Measurements from ENCODE around the gene ARL5A. TPM values are rescaled to one million over a fixed set of nuclear protein-coding genes. Genes with fewer than 3 reads are reported as not detected.

Gene ARL5A
- total RNA-seq, 1 donor from 2014 or later = 68.6 TPM

DNA sequence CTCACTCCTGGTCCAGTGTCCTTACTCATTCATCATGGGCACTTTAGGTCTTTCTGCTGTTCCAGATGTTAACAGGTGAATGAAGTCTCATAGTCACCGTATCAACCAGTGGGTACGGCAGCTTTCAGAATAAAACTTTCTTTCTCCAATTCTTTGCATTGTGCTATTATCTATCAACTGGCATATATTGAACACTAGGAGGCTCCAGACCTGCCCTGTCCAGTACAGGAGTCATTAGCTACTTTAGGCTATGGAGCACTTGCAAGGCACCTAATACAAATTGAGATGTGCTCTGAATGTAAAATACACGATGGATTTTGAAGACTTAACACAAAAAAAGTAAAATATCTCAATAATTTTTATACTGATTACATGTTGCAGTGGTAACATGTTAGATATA lies 50.7 kb downstream of the ARL5A start:
- Mint-ChIP-seq H3K4me1 (ENCODE audit: low read depth) (peaks cover 8% of the 10 kb centered on the region), H3K36me3 (ENCODE audit: insufficient read depth) (peaks cover 57% of the 10 kb centered on the region), H3K9me3 (ENCODE audit: low read depth) (peaks cover 17% of the 10 kb centered on the region), H3K27me3 (no peaks in the 10 kb centered on the region), H3K27ac (no peak overlapping the region), H3K4me3 (ENCODE audit: low read depth) (no peak overlapping the region)
- TF ChIP-seq, protein P1, sequence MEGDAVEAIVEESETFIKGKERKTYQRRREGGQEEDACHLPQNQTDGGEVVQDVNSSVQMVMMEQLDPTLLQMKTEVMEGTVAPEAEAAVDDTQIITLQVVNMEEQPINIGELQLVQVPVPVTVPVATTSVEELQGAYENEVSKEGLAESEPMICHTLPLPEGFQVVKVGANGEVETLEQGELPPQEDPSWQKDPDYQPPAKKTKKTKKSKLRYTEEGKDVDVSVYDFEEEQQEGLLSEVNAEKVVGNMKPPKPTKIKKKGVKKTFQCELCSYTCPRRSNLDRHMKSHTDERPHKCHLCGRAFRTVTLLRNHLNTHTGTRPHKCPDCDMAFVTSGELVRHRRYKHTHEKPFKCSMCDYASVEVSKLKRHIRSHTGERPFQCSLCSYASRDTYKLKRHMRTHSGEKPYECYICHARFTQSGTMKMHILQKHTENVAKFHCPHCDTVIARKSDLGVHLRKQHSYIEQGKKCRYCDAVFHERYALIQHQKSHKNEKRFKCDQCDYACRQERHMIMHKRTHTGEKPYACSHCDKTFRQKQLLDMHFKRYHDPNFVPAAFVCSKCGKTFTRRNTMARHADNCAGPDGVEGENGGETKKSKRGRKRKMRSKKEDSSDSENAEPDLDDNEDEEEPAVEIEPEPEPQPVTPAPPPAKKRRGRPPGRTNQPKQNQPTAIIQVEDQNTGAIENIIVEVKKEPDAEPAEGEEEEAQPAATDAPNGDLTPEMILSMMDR (IDR thresholded peaks at IDR 0.05; ENCODE audit: unreplicated experiment) = no peak
- DNase-seq (ENCODE audit: low spot score, unreplicated experiment) = no peak

DNA sequence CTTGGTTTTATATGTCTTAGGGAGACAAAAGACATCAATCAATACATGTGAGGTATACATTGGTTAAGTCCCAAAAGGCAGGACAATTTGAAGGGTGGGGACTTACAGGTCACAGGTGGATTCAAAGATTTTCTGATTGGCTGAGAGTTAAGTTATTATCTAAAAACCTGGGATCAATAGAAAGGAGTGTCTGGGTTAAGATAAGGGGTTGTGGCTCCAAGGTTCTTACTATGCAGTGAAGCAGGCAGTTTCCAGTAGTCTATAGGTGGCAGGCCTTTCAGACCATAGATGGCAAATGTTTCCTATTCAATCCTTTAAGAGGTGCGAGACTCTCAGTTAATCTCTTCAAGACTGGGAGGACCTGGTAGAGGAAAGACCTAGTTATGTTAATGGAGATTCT lies 51.9 kb downstream of the ARL5A start:
- H3K9me3 Mint-ChIP-seq (ENCODE audit: low read depth) = peaks cover 17% of the 10 kb centered on the region
- no peak for DNase-seq (ENCODE audit: low spot score, unreplicated experiment)
- no peaks in the 10 kb centered on the region for H3K27me3 Mint-ChIP-seq
- no peak overlapping the region for H3K27ac Mint-ChIP-seq
- TF ChIP-seq, protein P1 (IDR thresholded peaks at IDR 0.05; ENCODE audit: unreplicated experiment) = no peak
- H3K4me3 Mint-ChIP-seq (ENCODE audit: low read depth) = no peak overlapping the region
- H3K36me3 Mint-ChIP-seq (ENCODE audit: insufficient read depth) = peaks cover 55% of the 10 kb centered on the region
- H3K4me1 Mint-ChIP-seq (ENCODE audit: low read depth) = peaks cover 8% of the 10 kb centered on the region

DNA sequence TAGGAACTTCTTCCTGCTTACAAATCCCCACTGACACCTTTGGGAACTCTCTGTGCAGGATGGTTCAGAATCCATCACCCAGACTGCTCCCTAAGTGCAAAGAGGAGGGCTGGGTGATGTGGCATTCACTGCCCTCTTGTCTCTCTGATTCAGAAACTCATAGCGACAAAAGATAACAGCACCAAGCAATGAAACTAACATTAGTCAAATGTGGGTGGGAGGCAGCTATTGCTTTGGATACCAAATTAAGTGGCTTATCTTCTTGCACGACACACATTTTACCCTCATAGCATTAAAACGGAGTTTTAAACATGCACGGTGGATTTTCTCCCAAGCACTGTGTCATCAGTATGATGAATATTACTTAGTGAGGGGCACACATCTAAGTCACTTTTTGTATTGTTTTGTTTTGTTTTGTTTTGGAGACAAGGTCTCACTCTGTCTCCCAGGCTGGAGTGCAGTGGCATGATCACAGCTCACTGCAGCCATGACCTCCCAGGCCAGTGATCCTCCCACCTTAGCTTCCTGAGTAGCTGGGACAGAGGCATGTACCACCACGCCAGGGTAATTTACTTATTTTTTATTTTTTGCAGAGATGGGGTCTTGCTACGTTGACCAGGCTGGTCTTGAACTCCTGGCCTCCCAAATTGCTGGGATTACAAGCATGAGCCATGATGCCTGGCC lies 53.0 kb downstream of the ARL5A start:
- DNase-seq (ENCODE audit: low spot score, unreplicated experiment) = no peak
- Mint-ChIP-seq H3K27me3 (no peaks in the 10 kb centered on the region), H3K9me3 (ENCODE audit: low read depth) (peaks cover 17% of the 10 kb centered on the region), H3K27ac (no peak overlapping the region), H3K36me3 (ENCODE audit: insufficient read depth) (peaks cover 49% of the 10 kb centered on the region), H3K4me3 (ENCODE audit: low read depth) (no peak overlapping the region), H3K4me1 (ENCODE audit: low read depth) (peaks cover 8% of the 10 kb centered on the region)
- TF ChIP-seq, protein P1 (IDR thresholded peaks at IDR 0.05; ENCODE audit: unreplicated experiment) = no peak

DNA sequence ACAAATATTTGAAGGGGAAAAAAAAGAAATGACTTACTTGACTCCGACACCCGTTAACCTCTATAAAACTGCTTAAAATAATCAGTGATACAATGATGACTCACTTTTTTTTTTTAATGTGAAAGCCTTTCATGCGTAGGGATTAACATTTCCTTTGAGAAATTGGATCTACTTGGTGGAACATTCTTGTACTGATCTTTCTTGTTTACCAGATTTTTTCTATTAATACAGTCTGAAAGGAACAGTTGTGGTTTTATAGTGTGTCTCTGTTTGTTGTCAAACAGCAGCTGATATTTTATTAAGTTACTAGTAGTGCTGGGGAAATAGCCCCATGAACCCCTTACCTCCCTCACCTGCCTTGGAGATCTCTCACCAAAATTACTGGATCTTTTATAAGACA lies 53.7 kb downstream of the ARL5A start:
- H3K36me3 Mint-ChIP-seq (ENCODE audit: insufficient read depth) = peaks cover 42% of the 10 kb centered on the region
- H3K4me3 Mint-ChIP-seq (ENCODE audit: low read depth) = no peak overlapping the region
- H3K27ac Mint-ChIP-seq = no peak overlapping the region
- no peaks in the 10 kb centered on the region for H3K27me3 Mint-ChIP-seq
- peaks cover 8% of the 10 kb centered on the region for H3K4me1 Mint-ChIP-seq (ENCODE audit: low read depth)
- peaks cover 14% of the 10 kb centered on the region for H3K9me3 Mint-ChIP-seq (ENCODE audit: low read depth)
- TF ChIP-seq, protein P1 (IDR thresholded peaks at IDR 0.05; ENCODE audit: unreplicated experiment) = no peak
- no peak for DNase-seq (ENCODE audit: low spot score, unreplicated experiment)

DNA sequence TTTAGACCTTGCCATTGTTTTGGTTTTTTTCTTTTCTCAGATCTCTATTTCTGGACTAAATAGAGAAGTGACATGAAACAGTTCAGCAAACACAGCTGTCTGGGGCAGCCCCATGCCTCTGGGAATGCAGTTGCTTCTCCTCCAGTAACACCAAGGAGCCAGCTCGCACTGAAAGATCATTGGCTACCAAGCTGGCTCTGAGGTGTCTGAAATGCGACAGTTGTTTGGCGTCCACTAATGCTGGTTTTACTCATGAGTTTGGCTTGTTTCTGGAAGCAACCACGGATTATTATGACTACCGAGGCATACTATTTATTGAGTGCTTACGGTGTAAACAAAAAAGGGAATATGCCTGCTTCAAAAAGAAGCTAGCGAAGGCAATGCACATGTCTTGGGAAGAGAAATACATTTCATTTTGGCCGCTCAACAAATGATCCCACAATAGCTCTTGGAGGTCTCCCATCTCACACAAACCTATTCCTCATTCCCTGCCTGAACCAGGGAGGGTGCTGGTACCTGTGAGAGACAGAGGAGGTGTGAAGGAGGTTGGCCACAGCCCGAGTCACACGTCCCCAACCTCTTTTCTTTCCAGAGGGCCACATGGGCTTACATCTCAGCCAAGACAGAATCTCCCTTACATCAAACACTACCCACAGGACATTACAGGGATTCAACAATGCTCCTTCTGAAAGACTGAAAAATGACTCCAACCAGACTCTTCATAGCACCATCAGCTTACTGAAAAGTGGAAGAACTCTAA lies 56.4 kb downstream of the ARL5A start:
- Mint-ChIP-seq H3K27ac (no peak overlapping the region), H3K9me3 (ENCODE audit: low read depth) (peaks cover 6% of the 10 kb centered on the region), H3K27me3 (no peaks in the 10 kb centered on the region), H3K4me3 (ENCODE audit: low read depth) (no peak overlapping the region), H3K4me1 (ENCODE audit: low read depth) (peaks cover 7% of the 10 kb centered on the region), H3K36me3 (ENCODE audit: insufficient read depth) (peaks cover 19% of the 10 kb centered on the region)
- no peak for DNase-seq (ENCODE audit: low spot score, unreplicated experiment)
- TF ChIP-seq, protein P1 (IDR thresholded peaks at IDR 0.05; ENCODE audit: unreplicated experiment) = no peak

All from progenitor cell of endocrine pancreas (in vitro differentiated cells).